Activated T-helper 9 cell treated with anti-CD3 and anti-CD28 coated beads, Interleukin-2, amount 50 U/mL, for 16 hours (primary cell): Measurements from ENCODE around the gene LSAMP.
"Not testable (repeated sequence)": the region's sequence is repeated elsewhere in the genome, so short reads cannot be mapped to it uniquely, and the experiment has no call there.

ENCODE experiments used
- DNase-seq: peaks from one replicate; pipeline ENCODE4 v3.0.0-alpha.2; 2020; ENCODE audit warnings: low read depth

The LSAMP gene

DNA sequence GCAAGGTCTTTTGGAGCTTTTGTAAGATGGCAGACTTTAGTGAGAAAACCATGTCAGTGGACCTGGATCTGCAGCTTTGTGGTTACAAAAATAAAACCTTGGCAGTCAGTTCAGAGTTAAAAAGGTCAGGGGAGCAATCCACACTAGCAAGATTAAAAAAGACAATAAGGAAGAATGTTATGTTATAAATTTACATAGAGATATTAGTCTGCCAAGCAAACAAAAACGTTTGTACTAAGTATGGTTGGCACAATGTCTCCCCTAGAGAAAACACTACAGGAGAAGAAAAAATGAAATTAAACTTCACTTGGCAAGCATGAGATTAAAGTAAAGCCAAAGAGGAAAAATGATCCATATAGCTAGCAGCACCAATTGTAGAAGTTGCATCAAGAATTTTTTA, 205.0 kb downstream of the LSAMP start:
- no peak for DNase-seq

- DNase-seq, result no peak
These were observed 206.3 kb downstream of the LSAMP start for GRCh38 chr3:116238846-116239565.

- DNase-seq, result no peak
These were observed 211.5 kb downstream of the LSAMP start for GRCh38 chr3:116233711-116234357.

GRCh38 chr3:116230431-116231020, 214.8 kb downstream of the LSAMP start:
- no peak for DNase-seq

DNA sequence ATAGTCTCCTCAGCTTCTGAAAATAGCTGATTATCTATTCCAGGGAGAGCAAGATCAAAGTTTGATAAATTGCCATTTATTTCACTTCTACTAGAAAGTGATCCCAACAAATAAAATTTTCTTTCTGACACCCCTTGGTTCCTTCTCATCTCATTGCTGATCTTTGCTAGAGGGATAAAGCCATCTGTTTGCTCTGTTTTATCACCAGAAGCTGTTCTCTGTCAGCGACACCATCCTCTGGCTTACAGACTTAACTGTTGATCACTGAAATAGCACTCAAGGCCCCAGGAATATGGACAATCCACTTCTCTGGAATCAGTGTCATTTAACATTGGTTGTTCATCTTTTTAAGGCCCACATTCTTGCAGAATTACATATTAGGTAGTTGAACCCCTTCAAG, 219.0 kb downstream of the LSAMP start:
- no peak for DNase-seq

DNA sequence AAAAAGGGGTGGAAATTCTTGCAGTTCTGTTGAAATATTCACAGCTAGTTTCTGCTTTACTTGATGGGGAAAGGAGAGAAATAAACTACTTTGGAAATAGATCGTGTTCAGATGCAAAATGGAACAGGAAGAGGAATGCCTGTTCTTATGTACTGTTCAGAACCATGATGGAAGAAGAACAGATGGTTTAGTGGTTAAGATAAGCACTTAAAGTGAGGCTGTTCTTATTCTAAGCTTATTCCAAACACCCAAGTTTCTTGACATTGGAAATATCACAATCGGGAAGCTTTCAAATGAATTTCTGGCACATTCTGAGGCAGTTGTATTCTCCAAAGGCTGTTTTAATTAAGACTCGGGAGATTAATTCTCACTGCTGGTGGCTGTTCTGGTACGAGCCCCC, 228.5 kb downstream of the LSAMP start:
- no peak for DNase-seq

DNA sequence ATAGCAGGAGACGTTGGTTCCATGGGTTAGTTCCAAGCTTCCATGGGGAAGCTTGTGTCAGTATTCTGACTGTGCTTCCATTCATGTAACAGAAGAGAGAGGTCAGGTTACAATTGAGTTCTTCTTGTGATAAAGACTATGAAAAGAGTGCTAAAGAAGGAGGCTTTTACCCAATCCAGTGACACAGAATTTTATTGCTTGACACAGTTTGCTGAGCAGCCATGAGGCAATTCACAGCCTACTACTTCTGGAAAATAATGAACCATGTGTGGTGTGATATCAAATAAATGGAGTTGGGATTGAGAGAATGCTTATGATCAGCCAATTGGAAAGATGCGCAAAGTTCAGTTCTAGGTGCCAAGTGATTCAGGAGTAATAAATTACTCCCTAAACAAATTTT, 233.4 kb downstream of the LSAMP start:
- no peak for DNase-seq

- not testable (repeated sequence) for DNase-seq
These were observed 236.5 kb downstream of the LSAMP start for GRCh38 chr3:116208830-116209229.

GRCh38 chr3:116200956-116201690, 244.2 kb downstream of the LSAMP start:
- no peak for DNase-seq

- no peak for DNase-seq
These were observed 246.2 kb downstream of the LSAMP start for GRCh38 chr3:116199063-116199462.

DNA sequence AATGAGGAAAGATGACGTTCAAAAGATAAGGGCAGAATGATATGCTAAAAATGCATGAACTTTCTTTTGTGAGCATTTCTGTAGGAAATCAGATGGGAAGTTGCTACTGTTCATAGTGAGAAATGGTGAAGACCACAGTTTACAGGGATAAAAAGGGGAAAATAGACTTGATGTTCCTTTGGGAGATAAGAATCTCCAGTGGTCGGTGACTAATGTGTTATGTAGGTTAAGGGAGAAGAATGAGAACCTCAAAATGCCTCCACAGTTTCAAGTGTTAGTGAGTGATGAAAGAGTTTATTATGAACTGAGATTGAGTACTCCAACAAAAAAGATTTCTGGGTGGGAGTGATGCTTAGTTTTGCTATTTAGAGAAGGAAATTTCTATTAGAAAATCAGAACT, 247.2 kb downstream of the LSAMP start:
- DNase-seq, result no peak

DNA sequence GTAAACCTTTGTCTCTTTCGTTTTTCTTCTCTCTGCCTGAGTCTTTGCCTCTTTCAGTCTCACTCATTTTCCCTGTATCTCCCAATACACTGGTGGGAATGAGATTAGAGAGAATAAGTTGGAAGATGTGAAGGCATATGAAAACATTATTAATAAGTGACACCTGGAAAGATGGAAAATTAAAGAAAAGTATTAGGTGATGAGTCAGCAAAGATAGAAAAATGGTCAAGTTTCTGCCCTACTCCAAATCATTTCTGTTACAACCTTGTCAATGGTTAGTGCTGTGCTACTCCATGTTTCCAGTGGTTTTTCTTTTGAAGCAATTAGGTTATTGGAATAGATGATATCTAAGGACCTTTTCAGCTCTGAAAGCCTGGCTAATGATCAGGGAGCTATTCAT, 252.8 kb downstream of the LSAMP start:
- DNase-seq, result no peak

DNA sequence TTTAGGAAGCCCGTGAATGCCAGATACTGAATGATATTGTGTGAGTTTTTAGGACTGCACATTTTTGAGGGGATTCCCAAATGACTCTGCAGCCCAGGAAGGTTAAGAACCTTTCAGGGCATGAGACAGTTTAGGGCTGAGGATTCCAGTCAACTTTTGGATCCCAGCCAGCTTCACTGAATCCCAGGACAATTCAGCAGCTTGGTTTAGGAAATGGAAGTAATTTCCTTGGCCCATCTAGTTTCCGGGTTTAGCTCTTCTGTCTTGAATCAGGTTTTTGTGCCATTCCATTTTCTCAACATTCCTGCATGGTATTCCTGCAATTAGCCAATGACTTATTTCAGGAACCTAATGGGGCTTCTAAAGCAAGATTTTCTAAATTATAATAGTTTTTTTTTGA, 253.9 kb downstream of the LSAMP start:
- DNase-seq, result no peak

GRCh38 chr3:116190095-116190494, 255.2 kb downstream of the LSAMP start:
- no peak for DNase-seq

GRCh38 chr3:116188231-116188785, 257.0 kb downstream of the LSAMP start:
- DNase-seq, result no peak

GRCh38 chr3:116186049-116186448, 259.2 kb downstream of the LSAMP start:
- no peak for DNase-seq

GRCh38 chr3:116181159-116181558, 264.1 kb downstream of the LSAMP start:
- no peak for DNase-seq

DNA sequence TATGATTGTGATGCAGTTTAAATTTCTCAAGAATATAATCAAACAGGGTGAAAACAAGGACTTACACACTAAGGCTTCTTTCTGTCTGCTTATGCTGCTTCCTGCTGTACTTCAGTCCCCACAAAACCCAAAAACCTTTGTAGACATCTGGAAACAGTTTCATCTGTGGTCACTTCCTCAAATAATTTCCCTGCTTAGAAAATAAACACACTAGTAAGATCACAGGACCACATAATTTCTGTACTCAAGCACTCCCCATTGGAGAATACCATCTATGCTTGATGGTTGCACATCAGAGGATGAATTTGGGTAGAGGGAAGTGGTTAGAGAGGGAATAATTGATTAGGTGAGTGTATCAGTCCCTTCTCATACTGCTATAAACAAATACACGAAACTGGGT, 266.2 kb downstream of the LSAMP start:
- no peak for DNase-seq

DNA sequence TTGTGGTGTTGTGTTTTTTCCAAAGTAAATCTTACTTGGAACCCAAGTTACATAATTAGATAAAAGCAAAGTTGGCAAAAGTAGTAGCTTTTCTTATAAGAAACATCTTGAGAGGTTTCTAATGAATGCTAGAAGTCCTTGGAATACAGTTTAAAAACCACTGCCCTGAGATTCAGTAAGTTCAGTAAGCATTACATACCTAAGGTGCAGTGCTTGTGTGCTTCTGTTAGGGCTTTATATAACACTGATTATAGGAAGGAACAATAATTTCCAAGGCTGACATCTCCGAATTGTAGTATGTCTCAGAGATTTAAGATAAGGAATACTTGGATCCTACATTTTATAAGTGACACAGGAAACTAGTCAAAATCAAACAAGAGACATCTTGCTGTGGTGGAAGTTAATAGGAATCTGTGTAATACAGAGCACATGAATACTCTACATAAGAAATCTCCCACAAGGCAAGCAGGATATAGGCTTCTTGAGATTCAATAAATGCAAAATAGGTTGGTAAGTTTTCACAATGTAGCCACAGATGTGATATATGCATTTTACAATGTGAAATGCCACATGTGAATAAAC, 268.2 kb downstream of the LSAMP start:
- no peak for DNase-seq

DNA sequence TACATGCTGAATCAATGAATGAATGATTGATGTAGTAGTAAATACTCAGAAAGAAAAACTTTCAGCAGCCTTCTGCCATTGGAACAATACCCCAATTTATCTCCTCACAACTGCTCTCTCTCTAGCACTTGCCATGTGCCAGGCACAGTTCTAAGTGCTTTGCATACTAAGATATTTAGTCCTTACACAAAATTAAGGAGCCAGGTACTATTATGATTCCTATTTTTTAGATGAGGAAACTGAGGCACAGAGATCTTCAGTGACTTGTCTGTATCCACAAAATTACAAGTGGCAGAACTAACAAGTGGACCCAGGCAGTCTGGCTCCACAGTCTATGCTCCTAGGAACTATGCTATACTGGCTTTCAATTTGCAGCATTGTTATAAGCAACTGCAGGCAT, 279.2 kb downstream of the LSAMP start:
- no peak for DNase-seq

DNA sequence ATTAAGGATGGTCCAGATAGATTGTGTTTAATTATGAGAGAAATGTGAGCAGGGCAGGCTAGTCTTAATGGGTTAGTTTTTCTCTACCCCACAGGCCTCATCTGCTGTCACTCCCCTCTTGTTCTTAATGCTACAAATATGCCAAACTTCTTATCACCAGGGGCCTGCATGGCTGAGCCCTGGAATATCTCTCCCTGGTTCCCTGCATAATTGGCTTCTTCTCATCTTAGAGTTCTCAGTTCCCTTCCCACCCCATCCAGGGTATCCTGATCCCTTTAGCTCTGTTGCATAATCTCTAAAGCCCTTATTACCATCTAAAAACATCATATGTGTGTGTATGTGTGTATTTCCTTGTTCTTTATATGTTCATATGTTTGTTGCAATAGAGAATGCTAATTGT, 279.6 kb downstream of the LSAMP start:
- DNase-seq, result no peak

- DNase-seq, result no peak
These were observed 280.2 kb downstream of the LSAMP start for GRCh38 chr3:116165135-116165534.
